Glomerular endothelial cell (primary cell): ENCODE results near the gene PHB1. TPM values are rescaled to one million over a fixed set of nuclear protein-coding genes. Genes with fewer than 3 reads are reported as not detected.
"Not testable (repeated sequence)": the region's sequence is repeated elsewhere in the genome, so short reads cannot be mapped to it uniquely, and the experiment has no call there.

Experiments used
- DNase-seq: peaks from one replicate; pipeline ENCODE4 v3.0.0-alpha.2; 2011; ENCODE audit warnings: low read depth, low spot score; ENCODE audit errors: extremely low read depth
- total RNA-seq: library from RNA; depleted of rRNA; stranded (reverse); fragments of >200 nt; gene quantifications from 2 replicates; pipeline ENCODE4 v1.2.3, GENCODE V29; 2015

Gene PHB1
- total RNA-seq, 1 donor from 2014 or later: 99.8 TPM

GRCh38 chr17:49439673-49440571 lies 25.2 kb upstream of the PHB1 start:
- no peak for DNase-seq

DNA sequence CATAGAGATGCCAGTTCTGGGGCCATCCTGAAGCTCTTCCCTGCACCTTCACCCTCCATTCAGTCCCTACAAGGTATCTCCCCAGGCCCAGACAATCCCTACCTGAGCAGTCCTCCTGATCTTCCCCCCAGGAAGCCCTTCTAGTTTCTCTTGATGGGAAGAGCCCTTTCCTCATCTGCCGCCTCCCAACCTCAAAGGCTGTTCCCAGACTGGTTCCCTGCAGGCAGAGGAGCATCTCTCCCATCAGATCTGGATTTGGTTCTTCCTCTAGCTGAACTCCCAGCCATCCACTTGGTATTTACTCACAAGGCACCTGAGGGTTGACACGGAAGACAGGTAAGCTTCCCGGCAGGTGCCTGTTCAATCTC lies 24.6 kb upstream of the PHB1 start:
- DNase-seq: no peak

DNA sequence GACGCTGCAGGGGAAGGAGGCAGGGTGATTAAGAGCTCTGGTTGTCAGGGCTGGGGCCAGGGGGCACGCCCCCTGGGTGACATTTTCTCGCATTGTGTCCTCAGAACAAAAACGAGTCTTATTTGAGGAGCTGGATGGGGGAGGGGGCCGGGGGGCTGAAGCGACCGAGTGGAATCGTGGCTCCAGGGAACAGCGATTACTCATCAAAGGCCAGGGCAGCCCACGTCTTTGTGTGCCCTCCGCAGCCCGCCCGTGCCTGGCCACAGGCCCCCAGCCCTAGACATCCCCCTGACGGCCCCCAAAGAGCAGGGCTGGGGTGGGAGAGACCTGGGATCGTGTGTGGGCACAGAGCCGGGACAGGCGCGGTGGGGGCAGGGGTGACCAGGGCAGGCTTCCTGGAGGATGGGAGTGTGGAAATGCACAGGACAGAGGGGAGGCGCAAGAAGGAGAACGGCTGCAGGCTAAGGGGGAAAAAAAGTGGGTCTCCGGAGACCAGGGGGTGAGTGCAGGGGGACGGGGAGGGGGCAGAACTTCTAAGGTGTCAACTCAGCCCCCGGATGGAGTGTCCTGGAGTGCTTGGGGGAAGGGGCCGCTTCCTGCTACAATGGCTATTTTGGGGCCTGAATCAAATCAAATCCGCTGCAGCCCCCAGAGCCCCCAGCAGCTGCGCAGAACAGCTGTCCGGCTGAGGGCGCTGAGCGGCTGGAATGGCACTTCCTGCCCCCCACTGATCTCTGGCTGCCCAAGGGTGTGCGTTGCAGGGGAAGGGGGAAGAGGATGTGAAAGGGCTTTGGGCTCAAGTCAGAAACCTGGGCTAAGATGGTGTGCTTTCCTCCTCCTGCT lies 24.0 kb upstream of the PHB1 start:
- no peak for DNase-seq

- no peak for DNase-seq
Measured at GRCh38 chr17:49437696-49438435, 23.2 kb upstream of the PHB1 start.

DNA sequence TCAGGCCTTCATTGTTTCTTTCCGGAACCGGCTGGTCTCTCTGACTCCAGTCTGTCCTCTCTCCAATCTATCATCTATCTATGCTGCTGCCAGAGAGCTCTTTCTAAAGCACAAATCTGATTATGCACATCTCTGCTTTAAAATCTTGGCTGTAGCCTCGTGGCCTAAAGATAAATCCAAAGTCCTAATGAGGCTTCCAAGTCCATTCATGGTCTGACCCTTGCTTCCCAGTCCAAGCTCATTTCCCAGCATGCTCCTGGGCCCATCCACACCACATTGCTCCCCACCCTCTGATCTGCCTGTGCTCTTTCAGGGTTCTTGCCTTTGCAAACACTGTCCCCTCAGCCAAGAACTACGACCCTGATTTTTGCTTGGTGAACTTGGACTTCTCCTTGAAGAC lies 21.5 kb upstream of the PHB1 start:
- no peak for DNase-seq

DNA sequence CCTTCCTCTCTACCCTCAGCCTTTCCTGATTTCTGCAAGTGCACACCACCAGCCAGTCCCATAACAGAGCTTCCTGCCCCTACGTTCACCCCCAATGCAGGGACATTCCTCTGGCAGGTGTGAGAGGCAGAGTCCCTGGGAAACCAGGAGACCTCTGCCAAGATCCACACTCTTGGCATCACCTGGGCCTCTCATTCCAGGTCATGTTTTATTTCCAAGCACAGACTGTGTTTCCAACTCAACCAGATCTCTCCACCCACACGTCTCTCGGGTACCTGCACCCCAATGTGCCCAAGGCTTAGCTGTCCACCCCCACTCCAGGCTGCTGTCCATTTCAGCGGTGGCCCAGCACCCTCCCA lies 21.0 kb upstream of the PHB1 start:
- no peak for DNase-seq

- DNase-seq: peak; percentile 16
Measured at GRCh38 chr17:49434821-49435670, 20.4 kb upstream of the PHB1 start.

DNA sequence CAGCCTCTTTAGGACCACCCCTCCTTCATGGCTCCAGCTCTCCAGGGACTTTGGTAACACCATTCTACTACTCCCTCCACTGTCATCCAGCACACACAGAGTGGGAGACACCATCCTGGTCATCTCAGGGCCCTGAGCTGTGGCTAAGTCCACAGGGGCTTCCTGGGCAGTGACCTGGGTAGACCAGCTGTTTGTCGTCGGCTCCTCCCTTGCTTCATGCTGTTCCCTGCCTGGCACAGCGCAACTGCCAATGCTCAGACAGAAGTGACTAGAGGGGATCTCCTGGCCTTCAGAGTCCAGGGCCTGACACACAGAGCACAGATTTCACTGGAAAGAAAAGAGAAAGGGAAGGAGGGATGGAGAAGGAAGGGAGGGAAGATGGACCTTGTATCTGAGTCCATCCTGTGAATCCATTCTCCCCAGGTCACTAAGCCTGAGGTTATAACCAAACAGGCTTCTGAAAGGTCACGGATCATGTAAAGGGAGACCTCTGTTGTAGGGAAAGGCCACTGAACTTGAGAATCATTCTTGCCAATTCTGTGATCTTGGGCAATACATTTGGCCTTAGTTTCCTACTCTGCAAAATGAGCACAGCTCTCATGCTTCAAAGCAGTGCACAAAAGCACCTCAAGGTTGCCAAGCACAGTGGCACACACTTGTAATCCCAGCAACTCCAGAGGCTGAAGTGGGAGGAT lies 18.5 kb upstream of the PHB1 start:
- no peak for DNase-seq

DNA sequence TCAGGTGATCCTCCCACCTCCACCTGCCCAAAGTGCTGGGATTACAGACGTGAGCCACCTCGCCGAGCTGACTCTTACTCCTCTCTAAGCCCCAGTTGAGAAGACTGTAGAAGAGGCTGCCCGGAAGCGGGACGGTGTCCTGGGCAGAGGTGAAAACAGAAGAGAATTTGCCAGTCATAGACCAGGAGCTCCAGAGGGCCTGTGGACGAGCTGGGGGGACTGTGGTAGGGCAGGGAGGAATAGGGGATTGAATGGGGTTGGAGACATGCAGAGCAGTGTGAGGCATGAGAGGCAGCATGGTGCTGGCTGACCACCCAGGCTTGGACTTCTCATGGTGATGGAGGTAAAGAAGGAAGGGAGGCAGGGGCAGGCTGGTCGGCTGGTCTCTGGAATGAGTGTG lies 17.1 kb upstream of the PHB1 start:
- DNase-seq: no peak

DNA sequence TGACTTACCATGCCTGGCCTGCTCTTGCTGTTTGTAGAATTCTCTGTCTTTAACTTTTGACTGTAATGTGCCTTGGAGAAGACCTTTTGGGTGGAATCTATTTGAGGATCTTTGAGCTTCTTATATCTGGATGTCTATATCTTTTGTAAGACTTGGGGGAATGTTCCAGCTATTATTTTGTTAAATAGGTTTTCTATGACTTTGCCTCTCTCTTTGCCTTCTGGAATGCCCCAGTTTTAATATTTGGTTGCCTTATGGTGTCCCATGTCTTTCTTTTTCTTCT lies 10.3 kb upstream of the PHB1 start:
- no peak for DNase-seq

GRCh38 chr17:49424276-49425003 lies 9.8 kb upstream of the PHB1 start:
- DNase-seq: not testable (repeated sequence)

DNA sequence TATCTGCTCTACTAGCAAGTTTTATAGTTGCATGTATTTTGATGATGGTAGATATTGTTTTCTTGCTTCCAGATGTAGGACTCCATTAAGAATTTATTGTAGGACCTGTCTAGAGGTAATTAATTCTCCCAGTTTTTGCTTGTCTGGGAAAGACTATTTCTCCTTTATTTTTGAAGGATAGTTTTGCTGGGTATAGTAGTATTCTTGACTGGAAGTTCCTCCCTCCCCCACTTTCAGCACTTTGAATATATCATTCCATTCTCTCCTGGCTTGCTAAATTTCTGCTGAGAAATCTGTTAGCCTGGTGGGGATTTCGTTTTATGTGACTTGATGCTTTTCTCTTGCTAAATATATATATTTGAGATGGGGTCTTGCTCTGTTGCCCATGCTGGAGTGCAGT lies 8.0 kb upstream of the PHB1 start:
- no peak for DNase-seq

DNA sequence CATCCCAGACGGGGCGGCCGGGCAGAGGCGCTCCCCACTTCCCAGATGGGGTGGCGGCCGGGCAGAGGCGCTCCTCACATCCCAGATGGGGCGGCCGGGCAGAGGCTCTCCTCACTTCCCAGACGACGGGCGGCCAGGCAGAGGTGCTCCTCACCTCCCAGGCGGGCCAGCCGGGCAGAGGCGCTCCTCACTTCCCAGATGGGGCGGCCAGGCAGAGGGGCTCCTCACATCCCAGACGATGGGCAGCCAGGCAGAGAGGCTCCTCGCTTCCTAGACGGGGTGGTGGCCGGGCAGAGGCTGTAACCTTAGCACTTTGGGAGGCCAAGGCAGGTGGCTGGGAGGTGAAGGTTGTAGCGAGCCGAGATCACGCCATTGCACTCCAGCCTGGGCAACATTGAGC lies 5.1 kb upstream of the PHB1 start:
- not testable (repeated sequence) for DNase-seq

DNA sequence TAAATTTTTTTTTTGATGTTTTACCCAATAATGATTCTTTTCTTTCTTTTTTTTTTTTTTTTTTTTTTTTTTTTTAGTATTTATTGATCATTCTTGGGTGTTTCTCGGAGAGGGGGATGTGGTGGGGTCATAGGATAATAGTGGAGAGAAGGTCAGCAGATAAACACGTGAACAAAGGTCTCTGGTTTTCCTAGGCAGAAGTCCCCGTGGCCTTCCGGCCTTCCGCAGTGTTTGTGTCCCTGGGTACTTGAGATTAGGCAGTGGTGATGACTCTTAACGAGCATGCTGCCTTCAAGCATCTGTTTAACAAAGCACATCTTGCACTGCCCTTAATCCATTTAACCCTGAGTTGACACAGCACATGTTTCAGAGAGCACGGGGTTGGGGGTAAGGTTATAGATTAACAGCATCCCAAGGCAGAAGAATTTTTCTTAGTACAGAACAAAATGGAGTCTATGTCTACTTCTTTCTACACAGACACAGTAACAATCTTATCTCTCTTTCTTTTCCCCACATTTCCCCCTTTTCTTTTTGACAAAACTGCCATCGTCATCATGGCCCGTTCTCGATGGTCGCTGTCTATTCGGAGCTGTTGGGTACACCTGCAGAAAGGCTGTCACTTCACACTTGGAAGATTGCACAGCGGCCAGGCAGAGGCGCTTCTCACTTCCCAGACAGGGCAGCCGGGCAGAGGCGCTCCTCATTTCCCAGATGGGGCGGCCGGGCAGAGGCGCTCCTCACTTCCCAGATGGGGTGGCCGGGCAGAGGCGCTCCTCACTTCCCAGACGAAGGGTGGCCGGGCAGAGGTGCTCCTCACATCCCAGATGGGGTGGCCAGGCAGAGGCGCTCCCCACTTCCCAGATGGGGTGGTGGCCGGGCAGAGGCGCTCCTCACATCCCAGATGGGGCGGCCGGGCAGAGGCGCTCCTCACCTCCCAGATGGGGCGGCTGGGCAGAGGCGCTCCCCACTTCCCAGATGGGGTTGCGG lies 4.4 kb upstream of the PHB1 start:
- not testable (repeated sequence) for DNase-seq

GRCh38 chr17:49414271-49414621 lies 436 bp downstream of the PHB1 start:
- no peak for DNase-seq

GRCh38 chr17:49409066-49409465 lies 5.6 kb downstream of the PHB1 start:
- DNase-seq: no peak

DNA sequence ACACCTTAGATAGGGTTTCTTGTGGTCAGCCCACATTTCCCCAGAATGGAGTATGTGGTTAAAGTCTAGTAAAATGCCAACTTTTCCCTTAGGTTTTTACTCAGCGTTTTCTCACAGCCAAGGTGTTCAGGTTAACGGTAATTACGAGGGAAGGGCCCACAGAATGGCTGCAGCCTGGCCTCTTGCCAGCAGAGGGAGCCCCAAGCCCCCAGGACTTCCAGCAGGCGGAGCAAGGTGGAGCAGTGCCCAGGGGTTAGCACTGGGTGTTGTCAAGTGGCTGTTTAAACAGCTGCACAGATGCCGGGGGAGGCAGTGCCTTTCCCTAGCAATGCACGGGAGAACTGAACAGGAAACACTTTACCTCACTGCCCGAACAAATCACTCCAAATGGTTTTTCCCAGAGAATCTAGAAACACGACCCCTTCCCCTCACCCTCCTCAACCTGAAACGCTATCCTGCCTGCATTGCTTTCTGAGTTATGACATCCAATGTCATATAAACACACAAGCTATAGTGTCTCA lies 6.6 kb downstream of the PHB1 start:
- peak; percentile 10 for DNase-seq

DNA sequence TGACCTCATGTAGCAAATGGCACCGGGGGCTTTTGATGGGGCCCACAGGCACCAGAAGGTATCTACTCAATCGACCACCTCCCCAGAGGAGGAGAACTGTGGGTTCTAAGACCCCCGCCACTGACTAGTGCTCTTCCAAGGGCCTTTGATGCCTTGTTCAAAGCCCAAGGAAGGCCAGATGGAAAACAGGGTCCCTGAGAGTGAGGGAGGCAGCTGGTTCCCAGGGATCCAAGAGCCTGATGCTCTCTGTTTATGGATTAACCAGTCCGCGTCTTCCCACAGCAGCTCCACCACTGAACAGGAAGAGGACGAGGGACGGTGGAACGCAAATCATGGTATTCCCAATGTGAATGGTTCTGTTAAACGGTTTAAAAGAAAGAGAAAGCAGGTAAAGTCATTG lies 7.6 kb downstream of the PHB1 start:
- no peak for DNase-seq
